SK-N-SH (cell line): Measurements from ENCODE around the gene TMED9. TPM values are rescaled to one million over a fixed set of nuclear protein-coding genes. Genes with fewer than 3 reads are reported as not detected.
A peak's percentile ranks its signal among the peaks of the same experiment; 100 is the strongest.

Experiments
- CTCF ChIA-PET: fragments of 300-600, 350-600 bp; formaldehyde crosslinking; extraction: SDS; loops from one replicate; lab custom pipeline; 2021; lab: Yijun Ruan, JAX
- POLR2A ChIA-PET: fragments of 350-600 bp; sonication (Branson Sonifier 250); formaldehyde crosslinking; extraction: SDS; loops from one replicate; lab custom pipeline; 2020; ENCODE audit warnings: antibody characterized with exemption, inconsistent platforms; lab: Yijun Ruan, JAX
- DNase-seq: peaks from one replicate; pipeline ENCODE4 v3.0.0; 2012
- H2AFZ ChIP-seq: fragments of 200-600 bp; sonication (generic); 2 replicates; pipeline ENCODE4 v1.8.1; 2016; ENCODE audit warnings: antibody characterized with exemption, mild to moderate bottlenecking, low read depth
- H3F3A ChIP-seq: fragments of 200-600 bp; sonication (generic); replicated peaks from 2 replicates; pipeline ENCODE3; 2016; ENCODE audit warnings: antibody characterized with exemption, mild to moderate bottlenecking; ENCODE audit not compliant: insufficient read depth
- H3K27ac ChIP-seq, 2 experiments: fragments of 200-500 bp in 1 of 2; fragments of 200-600 bp in 1 of 2; sonication (Bioruptor generic) in 1 of 2; sonication (generic), shearing (Covaris generic) in 1 of 2; 2 replicates each; pipeline versions ENCODE4 v1.5.1 to v1.6.1; 2014 to 2016; ENCODE audit warnings: low read depth in 2 of 2, inconsistent platforms in 1 of 2, low read length in 1 of 2, mild to moderate bottlenecking in 1 of 2, mixed read lengths in 1 of 2
- H3K27me3 ChIP-seq: fragments of 200-600 bp; sonication (generic), shearing (Covaris generic); 2 replicates; pipeline ENCODE4 v1.6.1; 2016; ENCODE audit warnings: mixed run types; ENCODE audit not compliant: insufficient read depth
- H3K36me3 ChIP-seq, 2 experiments: fragments of 200-500 bp in 1 of 2; fragments of 200-600 bp in 1 of 2; sonication (Bioruptor generic) in 1 of 2; sonication (generic) in 1 of 2; replicated peaks in 1 of 2; 2 replicates each; pipeline versions ENCODE3 to v1.5.1; 2014 to 2016; ENCODE audit warnings: low read length in 1 of 2, mild to moderate bottlenecking in 1 of 2; ENCODE audit not compliant: insufficient read depth in 2 of 2, control insufficient read depth in 1 of 2
- H3K4me1 ChIP-seq, 2 experiments: fragments of 200-500 bp in 1 of 2; fragments of 200-600 bp in 1 of 2; sonication (Bioruptor generic) in 1 of 2; sonication (generic), shearing (Covaris generic) in 1 of 2; 2 replicates each; pipeline versions ENCODE4 v1.5.1 to v1.6.1; 2014 to 2016; ENCODE audit warnings: low read depth in 1 of 2, low read length in 1 of 2, mixed run types in 1 of 2; ENCODE audit not compliant: insufficient read depth in 2 of 2, control insufficient read depth in 1 of 2
- H3K4me2 ChIP-seq: fragments of 200-600 bp; sonication (generic), shearing (Covaris generic); 2 replicates; pipeline ENCODE4 v1.6.1; 2017; ENCODE audit warnings: mixed run types
- H3K4me3 ChIP-seq, 2 experiments: fragments of 200-500 bp in 1 of 2; fragments of 200-600 bp in 1 of 2; sonication (Bioruptor generic) in 1 of 2; sonication (generic), shearing (Covaris generic) in 1 of 2; 2 replicates each; pipeline versions ENCODE4 v1.5.1 to v1.8.1; 2014 to 2016; ENCODE audit warnings: low read depth in 2 of 2, inconsistent platforms in 1 of 2, low read length in 1 of 2, mild to moderate bottlenecking in 1 of 2, mixed read lengths in 1 of 2, moderate library complexity in 1 of 2
- H3K79me2 ChIP-seq: fragments of 200-600 bp; sonication (generic); 2 replicates; pipeline ENCODE4 v1.8.1; 2017; ENCODE audit warnings: mild to moderate bottlenecking; ENCODE audit not compliant: insufficient read depth
- H3K9ac ChIP-seq: fragments of 200-600 bp; sonication (generic); 2 replicates; pipeline ENCODE4 v1.6.1; 2017; ENCODE audit warnings: mixed run types
- H3K9me2 ChIP-seq: fragments of 200-600 bp; sonication (generic); 2 replicates; pipeline ENCODE4 v1.6.1; 2017; ENCODE audit warnings: mixed run types
- H3K9me3 ChIP-seq: fragments of 200-600 bp; sonication (generic); 2 replicates; pipeline ENCODE4 v1.6.1; 2017; ENCODE audit warnings: mixed run types, mild to moderate bottlenecking, moderate library complexity
- H4K20me1 ChIP-seq: fragments of 200-600 bp; sonication (generic); 2 replicates; pipeline ENCODE4 v1.6.1; 2017; ENCODE audit warnings: mild to moderate bottlenecking, mixed run types; ENCODE audit not compliant: insufficient read depth
- ELF1 ChIP-seq: IDR thresholded peaks from 2 replicates; pipeline ENCODE4 v1.4.0; 2012
- GABPA ChIP-seq: IDR thresholded peaks from 2 replicates; pipeline ENCODE4 v1.4.0; 2012; ENCODE audit warnings: low read depth, mild to moderate bottlenecking
- GATA2 ChIP-seq: sonication (generic); formaldehyde crosslinking; IDR thresholded peaks from 2 replicates; pipeline ENCODE4 v1.5.0; 2020; ENCODE audit warnings: mild to moderate bottlenecking, missing genetic modification reagents
- MEF2A ChIP-seq: IDR thresholded peaks from 2 replicates; pipeline ENCODE4 v1.4.0; 2012; ENCODE audit warnings: low read depth, borderline replicate concordance
- NFIC ChIP-seq: IDR thresholded peaks from 2 replicates; pipeline ENCODE4 v1.4.0; 2012; ENCODE audit warnings: borderline replicate concordance
- POLR2AphosphoS5 ChIP-seq: IDR thresholded peaks from 2 replicates; pipeline ENCODE4 v1.6.1; 2012; ENCODE audit warnings: low read depth, low read length
- RAD21 ChIP-seq: IDR thresholded peaks from 2 replicates; pipeline ENCODE4 v1.6.1; 2012; ENCODE audit warnings: mild to moderate bottlenecking, low read length
- RFX5 ChIP-seq: IDR thresholded peaks from 2 replicates; pipeline ENCODE4 v1.6.1; 2012; ENCODE audit warnings: mild to moderate bottlenecking, improper control_type of control experiment, low read length
- RXRA ChIP-seq: IDR thresholded peaks from 2 replicates; pipeline ENCODE4 v1.4.0; 2012; ENCODE audit warnings: low read depth, mild to moderate bottlenecking, borderline replicate concordance
- SIN3A ChIP-seq: IDR thresholded peaks from 2 replicates; pipeline ENCODE4 v1.6.1; 2012; ENCODE audit warnings: low read depth, mild to moderate bottlenecking, low read length, moderate library complexity, borderline replicate concordance
- TCF12 ChIP-seq: IDR thresholded peaks from 2 replicates; pipeline ENCODE4 v1.4.0; 2012
- TEAD4 ChIP-seq: IDR thresholded peaks from 2 replicates; pipeline ENCODE4 v1.4.0; 2012; ENCODE audit warnings: mild to moderate bottlenecking, borderline replicate concordance; ENCODE audit not compliant: insufficient read depth
- WGBS: methylation state at CpG from one replicate; pipeline ENCODE4 v1.1.6; 2017; ENCODE audit warnings: low lambda C conversion rate; 5-methylcytosine and 5-hydroxymethylcytosine counted together
- polyA plus RNA-seq, 3 experiments: library from polyadenylated mRNA; depleted of rRNA; stranded (reverse); fragments of >200 nt; gene quantifications; 2 replicates each; pipeline ENCODE4 v1.2.3, GENCODE V29; 2012
- TF ChIP-seq, protein P1 (sequence below): IDR thresholded peaks from 2 replicates; pipeline ENCODE4; 2012
- TF ChIP-seq, protein P2 (sequence below): IDR thresholded peaks from 2 replicates; pipeline ENCODE4 v1.4.0; 2012; ENCODE audit warnings: low read depth
- TF ChIP-seq, protein P3 (sequence below): IDR thresholded peaks from 2 replicates; pipeline ENCODE4 v1.4.0; 2012; ENCODE audit warnings: low read depth, borderline replicate concordance
- TF ChIP-seq, protein P4 (sequence below): fragments of 200-600 bp; sonication (generic); IDR thresholded peaks from 2 replicates; pipeline ENCODE4 v1.6.1; 2017; ENCODE audit warnings: antibody characterized with exemption, mild to moderate bottlenecking, moderate library complexity
- TF ChIP-seq, protein P5 (sequence below): fragments of 150-350 bp; IDR thresholded peaks from 2 replicates; pipeline ENCODE4 v1.6.1; 2016; ENCODE audit warnings: mild to moderate bottlenecking, low read depth, low read length
- TF ChIP-seq, protein P6 (sequence below): fragments of 150-350 bp; IDR thresholded peaks from 2 replicates; pipeline ENCODE4 v1.6.1; 2017; ENCODE audit warnings: antibody characterized with exemption, low read length, low read depth, borderline replicate concordance

Gene TMED9
- polyA plus RNA-seq, 1 of the 3 experiments (the other 2 are of a cell fraction) = 264 TPM

DNA sequence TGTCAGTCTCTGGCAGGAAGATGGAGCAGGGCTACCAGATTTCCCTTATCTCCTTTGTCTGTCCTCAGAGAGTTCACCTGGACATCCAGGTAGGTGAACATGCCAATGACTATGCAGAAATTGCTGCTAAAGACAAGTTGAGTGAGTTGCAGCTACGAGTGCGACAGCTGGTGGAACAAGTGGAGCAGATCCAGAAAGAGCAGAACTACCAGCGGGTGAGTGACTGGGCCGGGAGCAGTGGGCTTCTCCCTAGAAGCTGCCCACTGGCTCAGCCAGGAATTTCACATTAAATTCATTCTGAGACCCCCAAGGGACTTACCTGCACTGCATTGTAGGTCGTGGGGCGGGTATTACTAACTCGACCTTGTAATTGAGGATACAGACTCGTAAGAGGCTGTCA, 2.1 kb downstream of the TMED9 start:
- Histone ChIP-seq H3K27ac (no peak overlapping the region), H3K9me3 (no peaks in the 10 kb centered on the region), H3K4me3 (no peak overlapping the region), H2AFZ (no peak overlapping the region), H3K79me2 (peaks cover 24% of the 10 kb centered on the region), H3K9ac (no peak overlapping the region), H3K4me1 (peaks cover 7 to 9% of the 10 kb centered on the region in 2 experiments; a peak in 2 of 4 replicates), H3K9me2 (no peaks in the 10 kb centered on the region), H3K4me2 (peak overlapping the region; percentile 77; the same call in 1 of the 2 replicates), H3K27me3 (peaks cover 4% of the 10 kb centered on the region; the same call in 1 of the 2 replicates), H3F3A (peaks cover 21% of the 10 kb centered on the region), H3K36me3 (peaks cover 34 to 41% of the 10 kb centered on the region in 2 experiments), H4K20me1 (peaks cover 6% of the 10 kb centered on the region; the same call in 1 of the 2 replicates)
- ChIA-PET POLR2A (no interaction called here), CTCF (no interaction called here)
- no peak for DNase-seq
- 90% methylated on average over 8 of the region's 8 CpGs for WGBS
- TF ChIP-seq, protein P1, sequence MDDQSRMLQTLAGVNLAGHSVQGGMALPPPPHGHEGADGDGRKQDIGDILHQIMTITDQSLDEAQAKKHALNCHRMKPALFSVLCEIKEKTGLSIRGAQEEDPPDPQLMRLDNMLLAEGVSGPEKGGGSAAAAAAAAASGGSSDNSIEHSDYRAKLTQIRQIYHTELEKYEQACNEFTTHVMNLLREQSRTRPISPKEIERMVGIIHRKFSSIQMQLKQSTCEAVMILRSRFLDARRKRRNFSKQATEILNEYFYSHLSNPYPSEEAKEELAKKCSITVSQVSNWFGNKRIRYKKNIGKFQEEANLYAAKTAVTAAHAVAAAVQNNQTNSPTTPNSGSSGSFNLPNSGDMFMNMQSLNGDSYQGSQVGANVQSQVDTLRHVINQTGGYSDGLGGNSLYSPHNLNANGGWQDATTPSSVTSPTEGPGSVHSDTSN = no peak
- TF ChIP-seq SIN3A = no peak
- TF ChIP-seq GABPA = no peak
- no peak for TF ChIP-seq NFIC
- TF ChIP-seq TEAD4 = no peak
- no peak for TF ChIP-seq MEF2A
- TF ChIP-seq, protein P2, sequence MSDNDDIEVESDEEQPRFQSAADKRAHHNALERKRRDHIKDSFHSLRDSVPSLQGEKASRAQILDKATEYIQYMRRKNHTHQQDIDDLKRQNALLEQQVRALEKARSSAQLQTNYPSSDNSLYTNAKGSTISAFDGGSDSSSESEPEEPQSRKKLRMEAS = no peak
- no peak for TF ChIP-seq ELF1
- TF ChIP-seq GATA2 (CRISPR knock-in tag) = no peak

DNA sequence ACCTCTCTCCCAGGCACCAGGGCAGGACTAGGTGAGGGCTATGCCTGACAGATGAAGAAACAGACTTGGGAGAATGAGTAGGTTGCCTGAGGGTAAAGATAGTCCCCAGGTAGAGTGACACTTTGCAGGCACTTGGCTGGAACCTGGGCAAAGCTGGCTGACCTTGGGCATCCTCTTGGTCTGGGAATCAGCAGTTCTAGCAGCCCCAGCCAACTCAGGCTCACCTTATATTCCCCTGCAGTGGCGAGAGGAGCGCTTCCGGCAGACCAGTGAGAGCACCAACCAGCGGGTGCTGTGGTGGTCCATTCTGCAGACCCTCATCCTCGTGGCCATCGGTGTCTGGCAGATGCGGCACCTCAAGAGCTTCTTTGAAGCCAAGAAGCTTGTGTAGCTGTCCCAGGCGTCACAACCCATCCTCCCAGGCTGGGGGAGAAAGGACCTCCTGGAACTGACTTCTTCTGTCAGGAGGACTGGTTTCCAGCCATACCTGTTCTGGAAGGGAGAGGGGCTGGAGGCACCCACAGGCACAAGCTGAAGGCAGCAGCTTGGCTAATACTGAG, 3.1 kb downstream of the TMED9 start:
- Histone ChIP-seq H3K4me2 (no peak overlapping the region), H3K27me3 (peaks cover 4% of the 10 kb centered on the region; the same call in 1 of the 2 replicates), H3K9me3 (no peaks in the 10 kb centered on the region), H3F3A (peaks cover 21% of the 10 kb centered on the region), H3K79me2 (peaks cover 24% of the 10 kb centered on the region), H2AFZ (no peak overlapping the region), H3K4me1 (peaks cover 7 to 9% of the 10 kb centered on the region in 2 experiments; a peak in 2 of 4 replicates), H3K4me3 (no peak overlapping the region), H4K20me1 (peaks cover 6% of the 10 kb centered on the region; the same call in 1 of the 2 replicates), H3K27ac (no peak overlapping the region), H3K36me3 (peaks cover 34 to 41% of the 10 kb centered on the region in 2 experiments), H3K9me2 (no peaks in the 10 kb centered on the region), H3K9ac (no peak overlapping the region)
- 100% methylated on average over 3 of the region's 8 CpGs for WGBS
- no peak for DNase-seq
- ChIA-PET CTCF (no interaction called here), POLR2A (no interaction called here)
- TF ChIP-seq RXRA (no peak), ELF1 (no peak), SIN3A (no peak), GATA2 (CRISPR knock-in tag) (no peak), TEAD4 (no peak), RAD21 (no peak), RFX5 (no peak), NFIC (no peak), TCF12 (no peak), POLR2AphosphoS5 (no peak)
- TF ChIP-seq, protein P3, sequence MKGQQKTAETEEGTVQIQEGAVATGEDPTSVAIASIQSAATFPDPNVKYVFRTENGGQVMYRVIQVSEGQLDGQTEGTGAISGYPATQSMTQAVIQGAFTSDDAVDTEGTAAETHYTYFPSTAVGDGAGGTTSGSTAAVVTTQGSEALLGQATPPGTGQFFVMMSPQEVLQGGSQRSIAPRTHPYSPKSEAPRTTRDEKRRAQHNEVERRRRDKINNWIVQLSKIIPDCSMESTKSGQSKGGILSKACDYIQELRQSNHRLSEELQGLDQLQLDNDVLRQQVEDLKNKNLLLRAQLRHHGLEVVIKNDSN = no peak
- TF ChIP-seq, protein P4, sequence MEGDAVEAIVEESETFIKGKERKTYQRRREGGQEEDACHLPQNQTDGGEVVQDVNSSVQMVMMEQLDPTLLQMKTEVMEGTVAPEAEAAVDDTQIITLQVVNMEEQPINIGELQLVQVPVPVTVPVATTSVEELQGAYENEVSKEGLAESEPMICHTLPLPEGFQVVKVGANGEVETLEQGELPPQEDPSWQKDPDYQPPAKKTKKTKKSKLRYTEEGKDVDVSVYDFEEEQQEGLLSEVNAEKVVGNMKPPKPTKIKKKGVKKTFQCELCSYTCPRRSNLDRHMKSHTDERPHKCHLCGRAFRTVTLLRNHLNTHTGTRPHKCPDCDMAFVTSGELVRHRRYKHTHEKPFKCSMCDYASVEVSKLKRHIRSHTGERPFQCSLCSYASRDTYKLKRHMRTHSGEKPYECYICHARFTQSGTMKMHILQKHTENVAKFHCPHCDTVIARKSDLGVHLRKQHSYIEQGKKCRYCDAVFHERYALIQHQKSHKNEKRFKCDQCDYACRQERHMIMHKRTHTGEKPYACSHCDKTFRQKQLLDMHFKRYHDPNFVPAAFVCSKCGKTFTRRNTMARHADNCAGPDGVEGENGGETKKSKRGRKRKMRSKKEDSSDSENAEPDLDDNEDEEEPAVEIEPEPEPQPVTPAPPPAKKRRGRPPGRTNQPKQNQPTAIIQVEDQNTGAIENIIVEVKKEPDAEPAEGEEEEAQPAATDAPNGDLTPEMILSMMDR = no peak
- TF ChIP-seq, protein P5, sequence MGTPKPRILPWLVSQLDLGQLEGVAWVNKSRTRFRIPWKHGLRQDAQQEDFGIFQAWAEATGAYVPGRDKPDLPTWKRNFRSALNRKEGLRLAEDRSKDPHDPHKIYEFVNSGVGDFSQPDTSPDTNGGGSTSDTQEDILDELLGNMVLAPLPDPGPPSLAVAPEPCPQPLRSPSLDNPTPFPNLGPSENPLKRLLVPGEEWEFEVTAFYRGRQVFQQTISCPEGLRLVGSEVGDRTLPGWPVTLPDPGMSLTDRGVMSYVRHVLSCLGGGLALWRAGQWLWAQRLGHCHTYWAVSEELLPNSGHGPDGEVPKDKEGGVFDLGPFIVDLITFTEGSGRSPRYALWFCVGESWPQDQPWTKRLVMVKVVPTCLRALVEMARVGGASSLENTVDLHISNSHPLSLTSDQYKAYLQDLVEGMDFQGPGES = no peak
- TF ChIP-seq, protein P6, sequence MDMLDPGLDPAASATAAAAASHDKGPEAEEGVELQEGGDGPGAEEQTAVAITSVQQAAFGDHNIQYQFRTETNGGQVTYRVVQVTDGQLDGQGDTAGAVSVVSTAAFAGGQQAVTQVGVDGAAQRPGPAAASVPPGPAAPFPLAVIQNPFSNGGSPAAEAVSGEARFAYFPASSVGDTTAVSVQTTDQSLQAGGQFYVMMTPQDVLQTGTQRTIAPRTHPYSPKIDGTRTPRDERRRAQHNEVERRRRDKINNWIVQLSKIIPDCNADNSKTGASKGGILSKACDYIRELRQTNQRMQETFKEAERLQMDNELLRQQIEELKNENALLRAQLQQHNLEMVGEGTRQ = no peak
